H9 (cell line): Measurements from ENCODE around the gene PAK1. TPM values are rescaled to one million over a fixed set of nuclear protein-coding genes. Genes with fewer than 3 reads are reported as not detected.

Experiments
- DNase-seq: peaks from one replicate; pipeline ENCODE4 v3.0.0-alpha.2; 2017
- H2AFZ ChIP-seq: one replicate; pipeline ENCODE4 v1.6.1; 2013; ENCODE audit warnings: mild to moderate bottlenecking, low read length, control low read depth, moderate library complexity
- H2AK5ac ChIP-seq: 2 replicates; pipeline ENCODE4 v1.6.1; 2013; ENCODE audit warnings: low read length, control low read depth, mixed read lengths; ENCODE audit not compliant: insufficient read length
- H2BK120ac ChIP-seq: one replicate; pipeline ENCODE4 v1.6.1; 2013; ENCODE audit warnings: low read depth, mild to moderate bottlenecking, low read length, control low read depth, inconsistent platforms; ENCODE audit not compliant: poor library complexity, severe bottlenecking
- H2BK12ac ChIP-seq: 2 replicates; pipeline ENCODE4 v1.6.1; 2013; ENCODE audit warnings: low read length, control low read depth, mixed read lengths, low read depth; ENCODE audit not compliant: insufficient read length
- H2BK15ac ChIP-seq: 2 replicates; pipeline ENCODE4 v1.6.1; 2013; ENCODE audit warnings: low read depth, low read length, control low read depth
- H2BK20ac ChIP-seq: one replicate; pipeline ENCODE4 v1.6.1; 2013; ENCODE audit warnings: low read depth, mild to moderate bottlenecking, low read length, control low read depth, inconsistent platforms; ENCODE audit not compliant: poor library complexity, severe bottlenecking
- H2BK5ac ChIP-seq: 2 replicates; pipeline ENCODE4 v1.6.1; 2013; ENCODE audit warnings: low read length, control low read depth, mixed read lengths; ENCODE audit not compliant: insufficient read length
- H3K14ac ChIP-seq: 2 replicates; pipeline ENCODE4 v1.6.1; 2013; ENCODE audit warnings: low read length, control low read depth; ENCODE audit not compliant: insufficient read depth
- H3K18ac ChIP-seq: 2 replicates; pipeline ENCODE4 v1.6.1; 2013; ENCODE audit warnings: low read depth, mild to moderate bottlenecking, mixed read lengths, low read length, control low read depth; ENCODE audit not compliant: insufficient read length
- H3K23ac ChIP-seq: 2 replicates; pipeline ENCODE4 v1.6.1; 2013; ENCODE audit warnings: low read length, control low read depth, mixed read lengths, low read depth; ENCODE audit not compliant: insufficient read length
- H3K23me2 ChIP-seq: 2 replicates; pipeline ENCODE4 v1.6.1; 2013; ENCODE audit warnings: low read depth, mild to moderate bottlenecking, mixed read lengths, low read length, control low read depth; ENCODE audit not compliant: insufficient read length, poor library complexity, severe bottlenecking
- H3K27ac ChIP-seq: 2 replicates; pipeline ENCODE4 v1.5.1; 2013; ENCODE audit warnings: low read length, control low read depth, mixed read lengths, low read depth; ENCODE audit not compliant: insufficient read length
- H3K27me3 ChIP-seq: 2 replicates; pipeline ENCODE4 v1.6.1; 2013; ENCODE audit warnings: low read length, control low read depth, inconsistent platforms; ENCODE audit not compliant: insufficient read depth
- H3K4ac ChIP-seq: 2 replicates; pipeline ENCODE4 v1.6.1; 2013; ENCODE audit warnings: low read depth, mild to moderate bottlenecking, control low read depth, inconsistent platforms, low read length, moderate library complexity
- H3K4me1 ChIP-seq: 2 replicates; pipeline ENCODE4 v1.6.1; 2013; ENCODE audit warnings: low read length, control low read depth, inconsistent platforms; ENCODE audit not compliant: insufficient read depth
- H3K4me2 ChIP-seq: 2 replicates; pipeline ENCODE4 v1.6.1; 2013; ENCODE audit warnings: low read length, control low read depth, mixed read lengths; ENCODE audit not compliant: insufficient read length, insufficient read depth
- H3K56ac ChIP-seq: 2 replicates; pipeline ENCODE4 v1.6.1; 2013; ENCODE audit warnings: low read depth, mild to moderate bottlenecking, mixed read lengths, low read length, control low read depth; ENCODE audit not compliant: insufficient read length
- H3K79me1 ChIP-seq: 2 replicates; pipeline ENCODE4 v1.6.1; 2013; ENCODE audit warnings: low read depth, mild to moderate bottlenecking, moderate library complexity, low read length, control low read depth, inconsistent platforms; ENCODE audit not compliant: insufficient read depth, poor library complexity, severe bottlenecking
- H3K79me2 ChIP-seq: 2 replicates; pipeline ENCODE4 v1.6.1; 2013; ENCODE audit warnings: low read length, control low read depth, inconsistent platforms; ENCODE audit not compliant: insufficient read depth
- H3K9ac ChIP-seq: 2 replicates; pipeline ENCODE4 v1.6.1; 2013; ENCODE audit warnings: low read length, control low read depth, mixed read lengths; ENCODE audit not compliant: insufficient read length; ENCODE audit errors: extremely low read depth
- H3K9me3 ChIP-seq: one replicate; pipeline ENCODE4 v1.6.1; 2013; ENCODE audit warnings: low read depth, low read length, inconsistent platforms; ENCODE audit not compliant: control insufficient read depth
- H3T11ph ChIP-seq: one replicate; pipeline ENCODE4 v1.6.1; 2013; ENCODE audit warnings: mild to moderate bottlenecking, low read length, control low read depth, inconsistent platforms
- H4K20me1 ChIP-seq: one replicate; pipeline ENCODE4 v1.6.1; 2013; ENCODE audit not compliant: control insufficient read depth, insufficient read length, insufficient read depth
- H4K5ac ChIP-seq: 2 replicates; pipeline ENCODE4 v1.6.1; 2013; ENCODE audit warnings: low read depth, mild to moderate bottlenecking, mixed read lengths, low read length, control low read depth; ENCODE audit not compliant: insufficient read length
- H4K8ac ChIP-seq: replicated peaks from 2 replicates; pipeline ENCODE4 v1.6.1; 2013; ENCODE audit warnings: low read length, control low read depth, mixed read lengths, low read depth; ENCODE audit not compliant: insufficient read length
- H4K91ac ChIP-seq: 2 replicates; pipeline ENCODE4 v1.6.1; 2013; ENCODE audit warnings: low read depth, mild to moderate bottlenecking, moderate library complexity, mixed read lengths, low read length, control low read depth; ENCODE audit not compliant: insufficient read length
- H3K27ac Mint-ChIP-seq, 3 experiments: 2 replicates in 2 of 3; 3 replicates in 1 of 3; pipeline ENCODE4 v1.8.0; 2020 to 2021; ENCODE audit warnings: mixed read lengths in 3 of 3, mild to moderate bottlenecking in 1 of 3, moderate library complexity in 1 of 3
- H3K27me3 Mint-ChIP-seq: 2 replicates; pipeline ENCODE4 v1.8.0; 2021; ENCODE audit warnings: low read depth, mild to moderate bottlenecking, moderate library complexity, mixed read lengths
- H3K36me3 Mint-ChIP-seq, 3 experiments: 2 replicates in 2 of 3; 3 replicates in 1 of 3; pipeline ENCODE4 v1.8.0; 2020 to 2021; ENCODE audit warnings: low read depth in 3 of 3, mixed read lengths in 3 of 3; ENCODE audit not compliant: insufficient read depth in 1 of 3
- H3K4me1 Mint-ChIP-seq, 2 experiments: 2 replicates each; pipeline ENCODE4 v1.8.0; 2020; ENCODE audit warnings: mixed read lengths in 2 of 2
- H3K4me3 Mint-ChIP-seq, 2 experiments: 2 replicates in 1 of 2; 3 replicates in 1 of 2; pipeline ENCODE4 v1.8.0; 2020 to 2021; ENCODE audit warnings: mild to moderate bottlenecking in 2 of 2, mixed read lengths in 2 of 2, moderate library complexity in 1 of 2
- H3K9me3 Mint-ChIP-seq, 2 experiments: 2 replicates in 1 of 2; 3 replicates in 1 of 2; pipeline ENCODE4 v1.8.0; 2020; ENCODE audit warnings: mild to moderate bottlenecking in 2 of 2, mixed read lengths in 2 of 2, moderate library complexity in 1 of 2
- CTCF ChIP-seq: fragments of 200-600 bp; sonication (generic); conservative IDR thresholded peaks from 3 replicates; pipeline ENCODE4 v1.8.0; 2021; ENCODE audit warnings: antibody characterized with exemption, mild to moderate bottlenecking
- WGBS: extraction: QIAGEN DNeasy Blood & Tissue Kit; methylation state at CpG from one replicate; pipeline ENCODE4 v1.1.7; 2013; ENCODE audit warnings: missing lambda C conversion rate, low lambda C conversion rate, mixed read lengths; ENCODE audit not compliant: insufficient read length; ENCODE audit errors: extremely low coverage; 5-methylcytosine and 5-hydroxymethylcytosine counted together
- total RNA-seq: library from RNA; stranded (reverse); gene quantifications from 2 replicates; pipeline ENCODE4 v1.2.1, GENCODE V29; 2021

Gene PAK1
- total RNA-seq, 1 experiment from 2014 or later = 122 TPM

GRCh38 chr11:77413850-77414460 lies 59.9 kb downstream of the PAK1 start:
- Histone ChIP-seq H4K91ac (no peak overlapping the region), H2AFZ (no peak overlapping the region), H3K27ac (no peak overlapping the region), H3K79me1 (no peaks in the 10 kb centered on the region), H4K20me1 (no peaks in the 10 kb centered on the region), H4K8ac (no peak overlapping the region), H2BK12ac (no peak overlapping the region), H3K4me2 (no peak overlapping the region), H3K4me1 (peaks cover 7% of the 10 kb centered on the region), H3K9ac (no peak overlapping the region), H3K79me2 (peaks cover 24% of the 10 kb centered on the region; the same call in 1 of the 2 replicates), H3K23ac (no peak overlapping the region), H3K27me3 (no peaks in the 10 kb centered on the region), H2BK5ac (no peak overlapping the region), H3K23me2 (peaks cover 11% of the 10 kb centered on the region), H3K14ac (no peak overlapping the region), H2BK15ac (no peak overlapping the region), H3T11ph (no peak overlapping the region), H2AK5ac (no peak overlapping the region), H2BK120ac (no peak overlapping the region), H3K56ac (no peak overlapping the region), H4K5ac (no peak overlapping the region), H3K4ac (no peak overlapping the region), H3K18ac (no peak overlapping the region), H3K9me3 (no peaks in the 10 kb centered on the region), H2BK20ac (no peak overlapping the region)
- peaks cover 54 to 56% of the 10 kb centered on the region in 2 experiments for H3K4me1 Mint-ChIP-seq
- TF ChIP-seq CTCF = peak; percentile 38; the same call in 1 of the 3 replicates
- DNase-seq = peak; percentile 34
- peak overlapping the region in 2 of 3 experiments; percentile 24 to 53; a peak in 2 of 7 replicates for H3K27ac Mint-ChIP-seq
- no peaks in the 10 kb centered on the region; a peak in 1 of 7 replicates for H3K36me3 Mint-ChIP-seq
- H3K27me3 Mint-ChIP-seq = no peaks in the 10 kb centered on the region
- no CpG with 5 or more reads among the region's 3 CpGs for WGBS
- no peaks in the 10 kb centered on the region for H3K9me3 Mint-ChIP-seq
- no peak overlapping the region; a peak in 1 of 5 replicates for H3K4me3 Mint-ChIP-seq
